KMS-11 (cell line): ENCODE measurements around the gene LENEP.

Source experiments
- H2AFZ ChIP-seq: fragments of 200-600 bp; sonication (generic); 2 replicates; pipeline ENCODE4 v1.6.1; 2016; ENCODE audit warnings: antibody characterized with exemption, mixed run types, low read depth
- H3K27ac ChIP-seq: fragments of 200-600 bp; sonication (generic); 2 replicates; pipeline ENCODE4 v1.6.1; 2016; ENCODE audit warnings: mild to moderate bottlenecking, mixed run types
- H3K27me3 ChIP-seq: fragments of 200-600 bp; sonication (generic); 2 replicates; pipeline ENCODE4 v1.6.1; 2017; ENCODE audit warnings: mild to moderate bottlenecking, low read depth, mixed run types, moderate library complexity; ENCODE audit not compliant: insufficient read depth
- H3K36me3 ChIP-seq: fragments of 200-600 bp; sonication (generic); 2 replicates; pipeline ENCODE4 v1.6.1; 2017; ENCODE audit warnings: mild to moderate bottlenecking, mixed run types; ENCODE audit not compliant: insufficient read depth
- H3K4me1 ChIP-seq: fragments of 200-600 bp; sonication (generic); 2 replicates; pipeline ENCODE4 v1.6.1; 2016; ENCODE audit warnings: mild to moderate bottlenecking, low read depth, mixed run types; ENCODE audit not compliant: poor library complexity, severe bottlenecking
- H3K4me2 ChIP-seq: fragments of 200-600 bp; sonication (generic); 2 replicates; pipeline ENCODE4 v1.7.0; 2016; ENCODE audit warnings: mild to moderate bottlenecking, mixed run types
- H3K4me3 ChIP-seq: fragments of 200-600 bp; sonication (generic); IDR thresholded peaks from 2 replicates; pipeline ENCODE4 v1.6.1; 2017; ENCODE audit warnings: low read depth, low read length, mixed read lengths; ENCODE audit not compliant: insufficient read depth
- H3K79me2 ChIP-seq: fragments of 200-600 bp; sonication (generic); 2 replicates; pipeline ENCODE4 v1.6.1; 2016; ENCODE audit warnings: low read depth, mixed run types; ENCODE audit not compliant: insufficient read depth
- H3K9ac ChIP-seq: fragments of 200-600 bp; sonication (generic); 2 replicates; pipeline ENCODE4 v1.6.1; 2016; ENCODE audit warnings: mild to moderate bottlenecking, mixed run types
- H4K20me1 ChIP-seq: fragments of 200-600 bp; sonication (generic); 2 replicates; pipeline ENCODE4 v1.6.1; 2016; ENCODE audit warnings: mild to moderate bottlenecking, mixed run types; ENCODE audit not compliant: insufficient read depth
- TF ChIP-seq, protein P1 (sequence below): fragments of 200-600 bp; sonication (generic); conservative IDR thresholded peaks from 2 replicates; pipeline ENCODE4 v1.6.1; 2017; ENCODE audit warnings: low read depth, mild to moderate bottlenecking, antibody characterized with exemption, low read length, moderate library complexity, mixed read lengths

Gene LENEP

DNA sequence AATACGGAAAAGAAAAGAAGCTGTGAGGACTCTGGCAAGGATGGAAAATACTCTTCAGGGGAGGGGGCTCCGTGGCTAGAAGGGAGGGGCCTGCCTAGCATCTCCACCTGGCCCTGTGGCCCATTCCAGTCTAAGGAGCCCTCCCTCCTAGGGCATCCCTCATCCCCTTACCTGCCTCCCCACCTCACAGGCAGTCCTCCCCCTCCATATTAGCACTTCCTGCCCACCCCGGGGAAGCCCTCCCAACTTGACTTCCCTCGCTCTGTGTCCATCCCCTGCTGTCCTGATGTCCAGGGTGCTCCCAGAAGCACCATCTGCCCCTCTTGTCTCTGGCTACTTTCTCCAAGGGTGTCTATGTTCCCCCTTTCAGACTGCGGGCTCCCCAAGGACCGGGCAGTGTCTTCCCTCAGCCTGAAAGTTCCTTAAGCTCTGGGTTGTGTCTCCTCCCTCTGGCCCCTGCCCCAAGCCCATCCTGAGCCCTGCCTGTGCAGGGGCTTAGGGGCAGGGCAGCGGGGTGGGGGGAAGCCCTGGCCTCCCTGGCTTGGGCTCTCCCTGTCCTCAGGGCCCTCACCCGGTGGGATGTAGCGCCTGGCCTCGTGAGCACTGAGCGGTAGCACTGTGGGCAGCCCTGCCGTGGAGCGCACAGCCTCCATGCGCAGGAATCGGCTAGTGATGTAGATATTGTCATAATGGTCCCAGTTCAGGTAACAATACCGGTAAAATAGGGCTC, 36.3 kb downstream of the LENEP start:
- H3K27ac ChIP-seq = no peak overlapping the region
- H3K9ac ChIP-seq = no peak overlapping the region
- H2AFZ ChIP-seq = no peak overlapping the region
- H3K4me1 ChIP-seq = no peaks in the 10 kb centered on the region
- H4K20me1 ChIP-seq = no peaks in the 10 kb centered on the region
- peaks cover 39% of the 10 kb centered on the region; the same call in 1 of the 2 replicates for H3K27me3 ChIP-seq
- no peaks in the 10 kb centered on the region for H3K79me2 ChIP-seq
- TF ChIP-seq, protein P1, sequence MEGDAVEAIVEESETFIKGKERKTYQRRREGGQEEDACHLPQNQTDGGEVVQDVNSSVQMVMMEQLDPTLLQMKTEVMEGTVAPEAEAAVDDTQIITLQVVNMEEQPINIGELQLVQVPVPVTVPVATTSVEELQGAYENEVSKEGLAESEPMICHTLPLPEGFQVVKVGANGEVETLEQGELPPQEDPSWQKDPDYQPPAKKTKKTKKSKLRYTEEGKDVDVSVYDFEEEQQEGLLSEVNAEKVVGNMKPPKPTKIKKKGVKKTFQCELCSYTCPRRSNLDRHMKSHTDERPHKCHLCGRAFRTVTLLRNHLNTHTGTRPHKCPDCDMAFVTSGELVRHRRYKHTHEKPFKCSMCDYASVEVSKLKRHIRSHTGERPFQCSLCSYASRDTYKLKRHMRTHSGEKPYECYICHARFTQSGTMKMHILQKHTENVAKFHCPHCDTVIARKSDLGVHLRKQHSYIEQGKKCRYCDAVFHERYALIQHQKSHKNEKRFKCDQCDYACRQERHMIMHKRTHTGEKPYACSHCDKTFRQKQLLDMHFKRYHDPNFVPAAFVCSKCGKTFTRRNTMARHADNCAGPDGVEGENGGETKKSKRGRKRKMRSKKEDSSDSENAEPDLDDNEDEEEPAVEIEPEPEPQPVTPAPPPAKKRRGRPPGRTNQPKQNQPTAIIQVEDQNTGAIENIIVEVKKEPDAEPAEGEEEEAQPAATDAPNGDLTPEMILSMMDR = no peak
- H3K4me3 ChIP-seq = no peak overlapping the region
- no peak overlapping the region for H3K4me2 ChIP-seq
- no peaks in the 10 kb centered on the region for H3K36me3 ChIP-seq

DNA sequence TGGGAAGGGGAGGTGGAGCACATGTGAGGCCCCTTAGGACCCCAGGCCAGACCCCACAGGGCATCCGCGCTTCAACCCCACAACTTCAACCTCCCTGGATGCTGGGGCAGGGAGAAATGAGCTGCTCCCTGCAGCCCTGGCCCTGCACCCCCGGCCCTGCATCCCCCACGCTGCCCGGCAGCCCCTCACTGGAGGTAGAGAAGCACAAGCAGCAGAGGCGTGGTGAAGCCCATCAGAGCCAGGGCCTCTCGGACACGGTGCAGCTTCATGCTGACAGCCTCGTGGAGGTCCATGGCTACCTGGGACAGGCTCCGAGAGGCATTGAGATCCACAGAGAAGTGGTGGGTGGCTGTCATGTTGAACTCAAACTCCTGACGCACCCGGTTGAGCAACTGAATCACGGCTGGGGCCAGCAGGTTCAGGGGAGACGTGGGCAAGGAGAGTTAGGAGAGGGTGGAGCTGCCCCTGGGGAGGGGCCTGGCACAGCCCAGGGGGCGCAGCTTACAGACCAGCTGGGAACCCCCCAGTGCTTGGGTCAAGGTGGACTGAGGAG, 36.9 kb downstream of the LENEP start:
- no peaks in the 10 kb centered on the region for H3K79me2 ChIP-seq
- H3K27ac ChIP-seq = no peak overlapping the region
- no peaks in the 10 kb centered on the region for H3K4me1 ChIP-seq
- no peak overlapping the region for H3K4me3 ChIP-seq
- H4K20me1 ChIP-seq = no peaks in the 10 kb centered on the region
- TF ChIP-seq, protein P1 = no peak
- H3K27me3 ChIP-seq = peaks cover 41% of the 10 kb centered on the region; the same call in 1 of the 2 replicates
- no peak overlapping the region for H2AFZ ChIP-seq
- H3K36me3 ChIP-seq = no peaks in the 10 kb centered on the region
- H3K4me2 ChIP-seq = no peak overlapping the region
- no peak overlapping the region for H3K9ac ChIP-seq

DNA sequence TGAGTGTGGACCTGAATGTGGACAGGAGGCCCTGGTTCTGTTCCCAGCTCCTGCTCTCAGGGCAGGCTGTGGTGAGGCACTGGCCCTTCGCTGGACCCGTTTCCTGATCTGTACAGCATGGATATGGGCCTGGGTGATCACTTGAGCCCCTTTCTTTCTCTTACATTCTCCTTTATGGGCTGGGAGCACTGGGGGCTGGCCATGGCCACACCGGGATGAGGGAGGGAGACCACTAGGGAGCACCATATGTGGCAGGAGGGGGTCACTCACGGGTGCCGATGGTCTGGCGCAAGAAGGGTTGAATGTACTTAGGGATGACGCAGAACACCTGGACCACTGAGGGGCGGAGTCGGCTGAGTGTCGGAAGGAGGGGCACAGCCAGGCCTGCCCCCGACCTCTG, 37.5 kb downstream of the LENEP start:
- no peak overlapping the region for H3K9ac ChIP-seq
- H3K36me3 ChIP-seq = no peaks in the 10 kb centered on the region
- H2AFZ ChIP-seq = no peak overlapping the region
- no peaks in the 10 kb centered on the region for H4K20me1 ChIP-seq
- H3K79me2 ChIP-seq = no peaks in the 10 kb centered on the region
- TF ChIP-seq, protein P1 = no peak
- no peak overlapping the region for H3K27ac ChIP-seq
- H3K27me3 ChIP-seq = peaks cover 41% of the 10 kb centered on the region; the same call in 1 of the 2 replicates
- no peak overlapping the region for H3K4me2 ChIP-seq
- H3K4me1 ChIP-seq = no peaks in the 10 kb centered on the region
- no peak overlapping the region for H3K4me3 ChIP-seq

DNA sequence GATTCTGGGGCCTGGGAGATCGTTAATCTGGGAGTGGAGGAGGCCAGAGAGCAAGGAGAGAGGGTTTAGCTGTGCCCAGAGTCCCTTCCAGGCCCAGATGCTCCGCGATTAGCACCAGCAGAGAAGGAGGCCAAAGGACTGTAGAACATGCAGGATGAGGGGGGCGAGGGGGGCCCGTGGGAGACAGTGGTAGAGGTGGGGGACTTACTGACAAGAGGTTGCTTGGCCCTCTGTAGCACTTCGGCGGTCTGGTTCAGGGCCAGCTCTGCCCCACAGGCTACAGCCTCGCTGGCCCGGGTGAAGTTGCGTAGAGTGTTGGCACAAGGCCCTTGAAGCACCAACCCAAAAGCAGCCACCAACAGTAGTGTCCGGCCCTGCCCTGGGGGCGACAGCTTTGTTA, 39.5 kb downstream of the LENEP start:
- TF ChIP-seq, protein P1 = no peak
- no peak overlapping the region for H3K4me2 ChIP-seq

More for the DNA sequence above, 39.5 kb downstream of the LENEP start:
- Histone ChIP-seq H4K20me1 (no peaks in the 10 kb centered on the region), H3K4me3 (no peak overlapping the region), H3K9ac (no peak overlapping the region), H3K79me2 (no peaks in the 10 kb centered on the region), H3K4me1 (no peaks in the 10 kb centered on the region), H3K36me3 (no peaks in the 10 kb centered on the region), H3K27me3 (peaks cover 41% of the 10 kb centered on the region; the same call in 1 of the 2 replicates), H2AFZ (no peak overlapping the region), H3K27ac (no peak overlapping the region)
